DMS 273 (cell line): ENCODE results near the gene TIGD1.

Source experiments
- DNase-seq: peaks from one replicate; lab custom pipeline; 2025; ENCODE audit not compliant: unreplicated experiment; lab: John Stamatoyannopoulos, UW

The TIGD1 gene

GRCh38 chr2:232524771-232525170, 25.6 kb downstream of the TIGD1 start:
- no peak for DNase-seq

- DNase-seq: peak; percentile 88
Observed at GRCh38 chr2:232523682-232524597, 26.4 kb downstream of the TIGD1 start.

- DNase-seq: peak; percentile 70
Observed at GRCh38 chr2:232523402-232523681, 27.0 kb downstream of the TIGD1 start.

GRCh38 chr2:232522623-232523401, 27.5 kb downstream of the TIGD1 start:
- DNase-seq: peak; percentile 64

- peak; percentile 75 for DNase-seq
Observed at GRCh38 chr2:232521959-232522622, 28.3 kb downstream of the TIGD1 start.

- no peak for DNase-seq
Observed at GRCh38 chr2:232521098-232521497, 29.3 kb downstream of the TIGD1 start.

- DNase-seq: no peak
Observed at GRCh38 chr2:232520489-232520888, 29.9 kb downstream of the TIGD1 start.

GRCh38 chr2:232519581-232520438, 30.5 kb downstream of the TIGD1 start, which contains the start of gene PRSS56:
TSS of gene PRSS56 (plus strand) at chr2:232520388. CDS start at chr2:232520599, 211 bp downstream.
- DNase-seq: no peak

GRCh38 chr2:232518844-232519243, 31.5 kb downstream of the TIGD1 start:
- no peak for DNase-seq

GRCh38 chr2:232516551-232516950, 33.8 kb downstream of the TIGD1 start:
- no peak for DNase-seq

- DNase-seq: no peak
Observed at GRCh38 chr2:232515639-232516038, 34.7 kb downstream of the TIGD1 start.

GRCh38 chr2:232513353-232513752, 37.0 kb downstream of the TIGD1 start:
- DNase-seq: no peak

- no peak for DNase-seq
Observed at GRCh38 chr2:232512602-232513001, 37.8 kb downstream of the TIGD1 start.

- no peak for DNase-seq
Observed at GRCh38 chr2:232511336-232511890, 38.9 kb downstream of the TIGD1 start.

GRCh38 chr2:232508251-232508650, 42.1 kb downstream of the TIGD1 start:
- no peak for DNase-seq

- no peak for DNase-seq
Observed at GRCh38 chr2:232506709-232507108, 43.6 kb downstream of the TIGD1 start.

GRCh38 chr2:232505856-232506255, 44.5 kb downstream of the TIGD1 start:
- DNase-seq: no peak

- peak; percentile 75 for DNase-seq
Observed at GRCh38 chr2:232504438-232504837, 45.9 kb downstream of the TIGD1 start.

- no peak for DNase-seq
Observed at GRCh38 chr2:232503809-232504323, 46.5 kb downstream of the TIGD1 start.
